ENCODE measurements around the gene MYBPC2.

MYBPC2 gene

GRCh38 chr19:50490411-50490811 lies 57.7 kb downstream of the MYBPC2 start:
- FAIRE-seq, result no peak
- TF ChIP-seq, protein P1, sequence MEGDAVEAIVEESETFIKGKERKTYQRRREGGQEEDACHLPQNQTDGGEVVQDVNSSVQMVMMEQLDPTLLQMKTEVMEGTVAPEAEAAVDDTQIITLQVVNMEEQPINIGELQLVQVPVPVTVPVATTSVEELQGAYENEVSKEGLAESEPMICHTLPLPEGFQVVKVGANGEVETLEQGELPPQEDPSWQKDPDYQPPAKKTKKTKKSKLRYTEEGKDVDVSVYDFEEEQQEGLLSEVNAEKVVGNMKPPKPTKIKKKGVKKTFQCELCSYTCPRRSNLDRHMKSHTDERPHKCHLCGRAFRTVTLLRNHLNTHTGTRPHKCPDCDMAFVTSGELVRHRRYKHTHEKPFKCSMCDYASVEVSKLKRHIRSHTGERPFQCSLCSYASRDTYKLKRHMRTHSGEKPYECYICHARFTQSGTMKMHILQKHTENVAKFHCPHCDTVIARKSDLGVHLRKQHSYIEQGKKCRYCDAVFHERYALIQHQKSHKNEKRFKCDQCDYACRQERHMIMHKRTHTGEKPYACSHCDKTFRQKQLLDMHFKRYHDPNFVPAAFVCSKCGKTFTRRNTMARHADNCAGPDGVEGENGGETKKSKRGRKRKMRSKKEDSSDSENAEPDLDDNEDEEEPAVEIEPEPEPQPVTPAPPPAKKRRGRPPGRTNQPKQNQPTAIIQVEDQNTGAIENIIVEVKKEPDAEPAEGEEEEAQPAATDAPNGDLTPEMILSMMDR (IDR thresholded peaks at IDR 0.05; ENCODE audit: insufficient read depth, missing control alignments), result no peak
- no peak for DNase-seq (ENCODE audit: insufficient read length, low spot score)

GRCh38 chr19:50490991-50491472 lies 58.3 kb downstream of the MYBPC2 start:
- TF ChIP-seq, protein P1 (IDR thresholded peaks at IDR 0.05; ENCODE audit: insufficient read depth, missing control alignments), result no peak
- FAIRE-seq, result no peak
- no peak for DNase-seq (ENCODE audit: insufficient read length, low spot score)

DNA sequence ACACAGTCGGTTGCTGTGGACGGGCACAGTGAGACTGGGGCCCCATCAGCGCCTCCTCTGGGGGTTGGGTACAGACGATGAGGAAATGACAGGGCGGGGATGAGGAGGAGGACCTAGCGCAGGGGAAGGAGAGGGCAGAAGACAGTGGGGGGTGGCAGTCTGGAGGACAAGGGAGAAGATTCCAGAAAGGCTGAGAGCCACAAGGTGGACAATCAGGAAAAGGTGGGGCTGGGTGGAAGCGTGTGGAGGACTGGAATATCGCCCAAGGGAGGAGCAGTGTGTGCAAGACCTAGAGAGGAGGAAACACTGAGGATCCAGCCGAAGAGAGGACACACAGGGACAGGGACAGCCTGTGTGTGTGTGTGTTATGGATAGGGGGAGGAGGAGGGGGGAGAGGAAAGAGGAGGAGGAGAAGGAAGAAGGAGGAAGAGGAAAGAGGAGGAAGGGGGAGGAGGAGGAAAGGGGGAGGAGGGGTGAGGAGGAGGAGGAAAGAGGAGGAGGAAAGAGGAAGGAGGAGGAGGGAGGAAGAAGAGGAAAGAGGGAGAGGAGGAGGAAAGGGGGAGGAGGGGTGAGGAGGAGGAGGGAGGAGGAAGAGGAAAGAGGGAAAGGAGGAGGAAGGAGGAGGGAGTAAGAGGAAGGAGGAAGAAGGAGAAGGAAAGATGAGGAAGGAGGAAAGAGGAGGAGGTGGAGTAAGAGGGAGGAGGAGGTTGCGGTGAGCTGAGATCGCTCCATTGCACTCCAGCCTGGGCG lies 59.8 kb downstream of the MYBPC2 start:
- DNase-seq (ENCODE audit: insufficient read length, low spot score), result no peak
- FAIRE-seq, result no peak

DNA sequence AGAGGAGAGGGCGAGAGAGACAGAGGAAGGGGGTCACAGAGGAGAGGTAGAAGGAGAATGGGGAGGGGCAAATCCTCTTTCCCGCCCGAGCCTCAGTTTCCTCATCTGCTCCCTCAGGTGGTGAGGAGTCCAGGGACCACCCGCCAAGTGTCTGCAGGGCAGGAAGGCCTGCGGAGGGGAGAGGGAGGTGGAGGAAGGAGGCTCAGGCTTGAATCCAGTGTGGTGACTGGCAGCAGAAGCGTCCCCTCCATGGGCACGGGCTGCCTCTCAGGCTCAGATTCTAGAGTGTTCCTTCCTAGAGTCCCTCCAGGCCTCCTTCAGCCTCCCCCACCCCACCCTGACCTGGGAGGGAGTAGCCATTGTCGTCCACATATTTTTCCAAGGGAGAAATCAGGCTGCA lies 60.5 kb downstream of the MYBPC2 start:
- TF ChIP-seq, protein P1 (IDR thresholded peaks at IDR 0.05; ENCODE audit: insufficient read depth, missing control alignments), result no peak
- DNase-seq (ENCODE audit: insufficient read length, low spot score) (no peak), FAIRE-seq (no peak)

More for the DNA sequence above, 59.8 kb downstream of the MYBPC2 start:
- TF ChIP-seq, protein P1 (IDR thresholded peaks at IDR 0.05; ENCODE audit: insufficient read depth, missing control alignments), result no peak

- no peak for FAIRE-seq
- DNase-seq (ENCODE audit: insufficient read length, low spot score), result no peak
These were observed 61.7 kb downstream of the MYBPC2 start for GRCh38 chr19:50494186-50495019.

GRCh38 chr19:50495020-50495531 lies 62.4 kb downstream of the MYBPC2 start:
- TF ChIP-seq, protein P1 (IDR thresholded peaks at IDR 0.05; ENCODE audit: insufficient read depth, missing control alignments), result no peak
- DNase-seq (ENCODE audit: insufficient read length, low spot score) (no peak), FAIRE-seq (no peak)

More at GRCh38 chr19:50494186-50495019, 61.7 kb downstream of the MYBPC2 start:
- TF ChIP-seq, protein P1 (IDR thresholded peaks at IDR 0.05; ENCODE audit: insufficient read depth, missing control alignments), result no peak
